RWPE1 (cell line): ENCODE measurements around the gene HOXA7.

Source experiments
- CTCF ChIA-PET: fragments of 350-600 bp; sonication (Branson Sonifier 250); formaldehyde crosslinking; extraction: SDS; loops from one replicate; lab custom pipeline; 2021; lab: Yijun Ruan, JAX
- POLR2A ChIA-PET: fragments of 400-600 bp; formaldehyde crosslinking; extraction: SDS; loops from one replicate; lab custom pipeline; 2020; ENCODE audit warnings: antibody characterized with exemption; ENCODE audit not compliant: low non-redundant PET; lab: Yijun Ruan, JAX
- DNase-seq: peaks from one replicate; pipeline ENCODE4 v3.0.0; 2012; ENCODE audit warnings: low spot score
- H3K27ac ChIP-seq: fragments of 450-650 bp; 2 replicates; pipeline ENCODE4 v1.5.1; 2017
- TF ChIP-seq, protein P1 (sequence below): fragments of 450-650 bp; conservative IDR thresholded peaks from 2 replicates; pipeline ENCODE4 v1.5.1; 2017; ENCODE audit warnings: low read depth, mild to moderate bottlenecking

The HOXA7 gene

GRCh38 chr7:27185854-27186667 is 29.6 kb upstream of the HOXA7 start:
- ChIA-PET POLR2A (no interaction called here), CTCF (interaction anchor here (0.7 to 1.1 kb wide), 4 partner anchors 10 to 392 kb away, joined by 3 to 4 read pairs (median 3); no protein-coding TSS in a partner anchor)
- DNase-seq: no peak
- TF ChIP-seq, protein P1, sequence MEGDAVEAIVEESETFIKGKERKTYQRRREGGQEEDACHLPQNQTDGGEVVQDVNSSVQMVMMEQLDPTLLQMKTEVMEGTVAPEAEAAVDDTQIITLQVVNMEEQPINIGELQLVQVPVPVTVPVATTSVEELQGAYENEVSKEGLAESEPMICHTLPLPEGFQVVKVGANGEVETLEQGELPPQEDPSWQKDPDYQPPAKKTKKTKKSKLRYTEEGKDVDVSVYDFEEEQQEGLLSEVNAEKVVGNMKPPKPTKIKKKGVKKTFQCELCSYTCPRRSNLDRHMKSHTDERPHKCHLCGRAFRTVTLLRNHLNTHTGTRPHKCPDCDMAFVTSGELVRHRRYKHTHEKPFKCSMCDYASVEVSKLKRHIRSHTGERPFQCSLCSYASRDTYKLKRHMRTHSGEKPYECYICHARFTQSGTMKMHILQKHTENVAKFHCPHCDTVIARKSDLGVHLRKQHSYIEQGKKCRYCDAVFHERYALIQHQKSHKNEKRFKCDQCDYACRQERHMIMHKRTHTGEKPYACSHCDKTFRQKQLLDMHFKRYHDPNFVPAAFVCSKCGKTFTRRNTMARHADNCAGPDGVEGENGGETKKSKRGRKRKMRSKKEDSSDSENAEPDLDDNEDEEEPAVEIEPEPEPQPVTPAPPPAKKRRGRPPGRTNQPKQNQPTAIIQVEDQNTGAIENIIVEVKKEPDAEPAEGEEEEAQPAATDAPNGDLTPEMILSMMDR: no peak
- peak overlapping the region; percentile 98 for H3K27ac ChIP-seq

GRCh38 chr7:27185013-27185853 is 28.8 kb upstream of the HOXA7 start, which contains the start of gene HOXA11:
Gene HOXA11 (minus strand): TSS chr7:27185232. CDS start chr7:27185144, 88 bp downstream.
- POLR2A ChIA-PET: interaction anchor here (1.1 kb wide), 1 partner anchor 13 kb away, joined by 4 read pairs; no protein-coding TSS in a partner anchor
- TF ChIP-seq, protein P1: no peak
- peak; percentile 99 for DNase-seq
- H3K27ac ChIP-seq: peak within 1 kb of the TSS; percentile 98
- CTCF ChIA-PET: interaction anchor here (0.6 to 1.2 kb wide), 3 partner anchors 9 to 497 kb away, joined by 3 to 5 read pairs (median 3); no protein-coding TSS in a partner anchor

GRCh38 chr7:27184337-27185012 is 28.0 kb upstream of the HOXA7 start:
- TF ChIP-seq, protein P1: no peak
- no peak for DNase-seq
- H3K27ac ChIP-seq: peak overlapping the region; percentile 98
- ChIA-PET CTCF (interaction anchor here (0.6 to 1.3 kb wide), 6 partner anchors 8 to 53 kb away, joined by 3 to 5 read pairs (median 3); no protein-coding TSS in a partner anchor), POLR2A (interaction anchor here (1.1 kb wide), 1 partner anchor 12 kb away, joined by 4 read pairs; no protein-coding TSS in a partner anchor)

DNA sequence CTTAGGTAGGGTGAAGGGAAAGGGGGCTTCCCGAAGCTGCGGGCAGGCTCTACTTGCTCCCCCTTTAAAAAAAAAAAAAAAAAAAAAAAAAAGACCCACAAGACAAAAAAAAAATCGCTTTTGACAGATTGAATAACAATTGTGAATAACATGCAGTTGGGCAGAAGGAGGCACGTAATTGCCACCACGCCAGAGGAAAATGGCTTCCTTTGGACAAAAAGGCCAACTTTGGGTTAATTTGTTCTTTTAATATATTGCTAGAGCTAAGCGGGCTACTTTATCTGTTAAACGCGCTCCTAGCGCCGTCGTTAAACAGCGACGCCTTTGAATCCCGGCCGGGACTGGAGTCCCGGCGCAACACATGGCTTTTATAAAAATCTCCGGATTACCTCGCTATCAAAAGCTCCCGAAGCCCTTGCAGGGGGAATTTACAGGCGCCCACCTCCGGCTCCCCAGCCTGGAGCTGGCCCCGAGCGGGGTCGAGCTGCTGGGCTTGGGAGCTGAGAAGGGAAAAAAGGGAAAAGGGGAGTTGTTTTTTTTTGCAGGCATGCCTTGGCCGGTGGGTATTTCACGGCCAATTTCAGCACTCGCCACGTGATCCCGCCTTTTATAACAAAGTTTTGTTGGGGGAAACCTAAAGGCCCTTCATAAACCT is 27.3 kb upstream of the HOXA7 start:
- DNase-seq: no peak
- ChIA-PET CTCF (interaction anchor here (0.6 to 1.3 kb wide), 9 partner anchors 8 to 1206 kb away, joined by 3 to 6 read pairs (median 3); no protein-coding TSS in a partner anchor), POLR2A (interaction anchor here (0.7 to 1.1 kb wide), 2 partner anchors 11 to 459 kb away, joined by 4 to 11 read pairs; no protein-coding TSS in a partner anchor)
- H3K27ac ChIP-seq: peak overlapping the region; percentile 98
- TF ChIP-seq, protein P1: no peak

GRCh38 chr7:27182861-27183681 is 26.6 kb upstream of the HOXA7 start:
- ChIA-PET POLR2A (interaction anchor here (0.7 kb wide), 1 partner anchor 459 kb away, joined by 11 read pairs; no protein-coding TSS in a partner anchor), CTCF (interaction anchor here (0.5 to 1.3 kb wide), 9 partner anchors 7 to 1207 kb away, joined by 3 to 6 read pairs (median 3); no protein-coding TSS in a partner anchor)
- TF ChIP-seq, protein P1: no peak
- no peak for DNase-seq
- peak overlapping the region; percentile 98 for H3K27ac ChIP-seq
